HG03442 (cell line): Measurements from ENCODE around the gene PLET1.

Experiments
- ATAC-seq: cut with Tn5 transposase; IDR thresholded peaks from one replicate; pipeline ENCODE4 v1.9.1; 2021; ENCODE audit warnings: mild to moderate bottlenecking, moderate library complexity; ENCODE audit not compliant: unreplicated experiment

The PLET1 gene

GRCh38 chr11:112247201-112247600 lies 13.5 kb downstream of the PLET1 start:
- ATAC-seq = no peak

- no peak for ATAC-seq
These were observed 19.2 kb downstream of the PLET1 start for GRCh38 chr11:112241486-112241885.

- ATAC-seq = no peak
These were observed 22.6 kb downstream of the PLET1 start for GRCh38 chr11:112238041-112238440.

GRCh38 chr11:112237451-112237850 lies 23.2 kb downstream of the PLET1 start:
- ATAC-seq = no peak

- ATAC-seq = no peak
These were observed 24.8 kb downstream of the PLET1 start for GRCh38 chr11:112235750-112236390.

GRCh38 chr11:112231952-112232351 lies 28.7 kb downstream of the PLET1 start:
- ATAC-seq = no peak

GRCh38 chr11:112229746-112230433 lies 30.8 kb downstream of the PLET1 start:
- no peak for ATAC-seq

GRCh38 chr11:112229159-112229558 lies 31.5 kb downstream of the PLET1 start:
- ATAC-seq = no peak

GRCh38 chr11:112228706-112229105 lies 32.0 kb downstream of the PLET1 start:
- ATAC-seq = no peak

GRCh38 chr11:112227471-112227870 lies 33.2 kb downstream of the PLET1 start:
- ATAC-seq = no peak

GRCh38 chr11:112226831-112227401 lies 33.7 kb downstream of the PLET1 start:
- peak; percentile 41 for ATAC-seq

- peak; percentile 94 for ATAC-seq
These were observed 34.4 kb downstream of the PLET1 start, which contains the start of gene PTS for GRCh38 chr11:112226062-112226830. PTS (plus strand) TSS chr11:112226428; CDS start chr11:112226444, 16 bp downstream.

- ATAC-seq = no peak
These were observed 35.0 kb downstream of the PLET1 start for GRCh38 chr11:112225753-112226061.

- no peak for ATAC-seq
These were observed 36.7 kb downstream of the PLET1 start for GRCh38 chr11:112223754-112224532.

- ATAC-seq = no peak
These were observed 37.5 kb downstream of the PLET1 start for GRCh38 chr11:112223121-112223520.

- ATAC-seq = no peak
These were observed 38.4 kb downstream of the PLET1 start for GRCh38 chr11:112222303-112222702.

GRCh38 chr11:112221274-112221835 lies 39.3 kb downstream of the PLET1 start:
- no peak for ATAC-seq

GRCh38 chr11:112219476-112220232 lies 41.0 kb downstream of the PLET1 start:
- peak; percentile 94 for ATAC-seq

GRCh38 chr11:112216561-112217105 lies 44.0 kb downstream of the PLET1 start:
- ATAC-seq = no peak
